Fibroblast of skin of right biceps (primary cell): Measurements from ENCODE around the gene ZNF625.

Experiments used
- DNase-seq: peaks from one replicate; pipeline ENCODE4 v3.0.0-alpha.2; 2013

ZNF625 gene

DNA sequence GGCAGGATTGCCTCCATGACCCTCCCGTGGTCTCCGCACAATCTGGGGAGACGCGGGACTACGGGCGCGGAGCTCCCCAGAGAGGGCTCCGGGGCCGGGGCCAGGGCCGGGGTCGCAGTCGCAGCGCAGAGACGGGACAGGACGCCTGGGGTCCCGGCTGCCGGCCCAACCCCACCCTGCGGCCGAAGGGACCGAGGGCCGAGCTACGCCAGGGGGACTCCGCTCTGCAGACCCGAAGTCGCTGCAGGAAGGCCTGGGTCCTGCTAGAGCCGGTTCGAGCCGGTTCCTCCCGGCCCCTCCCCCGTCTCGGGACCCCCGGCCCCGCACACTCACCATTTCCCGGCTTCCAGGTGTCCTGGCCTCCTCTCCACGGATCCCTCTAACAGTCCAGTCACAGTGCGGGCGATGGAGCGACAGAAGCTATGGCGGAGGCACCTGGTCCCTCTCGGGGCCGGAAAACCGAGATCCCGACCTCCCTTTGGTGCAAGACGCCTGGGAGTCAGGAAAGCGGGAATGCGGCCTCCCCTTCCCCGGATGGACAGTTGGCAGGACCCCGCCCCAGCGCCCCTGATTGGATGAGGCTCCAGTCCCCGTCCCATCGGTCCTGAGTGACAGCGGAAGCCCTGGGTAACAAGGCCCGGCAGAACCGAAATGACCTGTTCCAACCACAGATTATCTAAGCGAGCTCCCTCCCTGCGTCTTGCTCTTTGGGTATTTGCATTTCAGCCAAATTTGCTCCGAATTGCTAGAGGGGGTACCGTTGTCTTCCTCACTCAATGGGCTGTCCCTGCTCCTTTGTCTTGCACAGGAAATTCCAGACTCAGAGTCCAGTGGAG is at the start of gene ZNF625:
ZNF625 (minus strand) TSS at position 512 of the 836 bp plus-strand sequence; CDS start at position 336, 176 bp downstream.
- DNase-seq = peak; percentile 89

DNA sequence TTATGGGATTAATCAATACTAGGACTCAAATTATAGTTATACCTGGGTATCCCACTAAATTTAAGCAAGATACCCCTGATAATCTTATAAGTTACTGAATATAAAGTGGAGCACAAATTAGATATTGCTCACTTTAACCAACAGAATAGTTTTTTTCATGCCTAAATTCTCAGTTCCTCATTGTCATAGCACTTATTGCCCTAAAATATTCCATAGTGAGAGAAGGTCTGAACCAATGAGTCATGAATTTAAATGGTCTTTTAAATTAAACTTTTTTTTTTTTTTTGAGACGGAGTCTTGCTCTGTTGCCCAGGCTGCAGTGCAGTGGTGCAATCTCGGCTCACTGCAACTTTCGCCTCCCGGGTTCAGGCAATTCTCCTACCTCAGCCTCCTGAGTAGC is 48.8 kb upstream of the ZNF625 start:
- DNase-seq = no peak

- no peak for DNase-seq
Measured at GRCh38 chr19:12202250-12202649, 45.7 kb upstream of the ZNF625 start.

GRCh38 chr19:12199757-12200419 is 43.4 kb upstream of the ZNF625 start:
- DNase-seq = no peak

DNA sequence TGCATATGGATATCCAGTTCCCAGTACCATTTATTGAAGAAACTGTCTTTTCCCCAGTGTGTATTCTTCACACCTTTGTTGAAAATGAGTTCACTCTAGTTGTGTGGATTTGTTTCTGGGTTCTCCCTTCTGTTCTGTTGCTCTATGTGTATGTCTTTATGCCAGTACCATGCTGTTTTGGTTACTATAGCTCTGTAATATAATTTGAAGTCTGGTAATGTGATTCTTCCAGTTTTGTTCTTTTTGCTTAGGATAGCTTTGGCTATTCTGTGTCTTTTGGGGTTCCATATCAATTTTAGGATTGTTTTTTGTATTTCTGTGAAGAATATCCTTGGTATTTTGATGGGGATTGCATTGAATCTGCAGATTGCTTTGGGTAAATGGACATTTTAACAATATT is 41.6 kb upstream of the ZNF625 start:
- DNase-seq = no peak

DNA sequence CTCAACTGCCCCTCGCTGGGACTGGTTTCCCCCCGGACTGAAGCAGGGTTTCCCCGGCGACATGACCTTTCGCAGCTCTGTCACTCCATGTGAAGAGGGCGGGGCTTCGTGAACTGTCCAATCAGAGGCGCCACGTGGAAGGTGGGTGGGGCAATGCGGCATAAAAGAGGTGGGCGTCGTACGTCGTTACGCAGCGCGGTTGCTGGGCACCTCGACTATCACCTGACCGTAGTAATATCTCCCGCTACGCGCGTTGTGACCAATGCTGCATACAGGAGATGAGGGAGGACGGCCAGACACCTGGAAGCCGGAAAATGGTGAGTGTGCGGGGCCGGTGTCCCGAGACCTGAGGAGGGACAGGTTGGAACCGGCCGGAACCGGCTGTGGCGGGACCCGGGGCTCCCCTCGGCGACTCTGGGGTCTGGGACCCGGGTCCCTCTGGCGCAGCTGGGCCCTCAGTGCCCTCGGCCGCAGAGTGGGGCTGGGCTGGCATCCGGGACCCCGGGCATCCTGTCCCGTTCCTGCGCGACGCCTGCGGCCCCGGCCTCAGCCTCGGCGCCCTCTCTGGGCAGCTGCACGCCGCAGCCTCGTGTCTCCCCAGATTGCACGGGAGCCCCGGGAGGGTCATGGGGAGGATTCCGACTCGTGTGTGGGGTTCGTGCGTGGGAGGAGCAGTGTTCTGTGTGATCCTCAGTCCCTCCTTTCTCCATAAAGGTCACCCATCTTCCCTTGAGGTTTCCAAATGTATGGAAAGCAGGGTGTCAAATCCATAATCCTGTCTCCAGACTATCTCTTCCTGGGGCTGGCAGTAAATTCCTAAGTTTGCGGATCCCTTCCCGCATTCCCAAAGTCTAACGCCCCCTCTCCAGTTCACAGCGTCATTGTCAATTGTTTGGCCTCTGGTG is 38.5 kb upstream of the ZNF625 start:
- DNase-seq = peak; percentile 70

- no peak for DNase-seq
Measured at GRCh38 chr19:12187625-12188024, 31.1 kb upstream of the ZNF625 start.

DNA sequence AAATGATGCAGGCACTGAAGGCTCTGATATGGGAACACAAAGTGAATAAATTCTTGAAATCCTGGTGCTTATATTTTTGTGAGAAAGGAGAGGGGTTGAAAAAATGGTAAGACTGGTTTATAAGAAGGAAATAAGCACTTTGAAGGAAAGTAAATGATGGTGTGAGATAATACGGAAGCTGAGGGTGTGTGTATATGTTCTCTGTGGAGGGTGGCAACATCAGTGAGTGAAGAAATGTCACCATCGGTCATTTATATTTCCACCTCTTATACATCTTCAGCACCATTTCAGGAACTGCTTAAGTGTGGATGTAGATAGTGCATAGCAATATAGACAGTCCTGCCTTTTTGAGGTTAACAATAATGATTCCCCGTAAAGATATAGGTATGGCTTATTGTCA is 23.8 kb upstream of the ZNF625 start:
- no peak for DNase-seq

GRCh38 chr19:12166626-12167025 is 10.1 kb upstream of the ZNF625 start:
- peak; percentile 26 for DNase-seq

DNA sequence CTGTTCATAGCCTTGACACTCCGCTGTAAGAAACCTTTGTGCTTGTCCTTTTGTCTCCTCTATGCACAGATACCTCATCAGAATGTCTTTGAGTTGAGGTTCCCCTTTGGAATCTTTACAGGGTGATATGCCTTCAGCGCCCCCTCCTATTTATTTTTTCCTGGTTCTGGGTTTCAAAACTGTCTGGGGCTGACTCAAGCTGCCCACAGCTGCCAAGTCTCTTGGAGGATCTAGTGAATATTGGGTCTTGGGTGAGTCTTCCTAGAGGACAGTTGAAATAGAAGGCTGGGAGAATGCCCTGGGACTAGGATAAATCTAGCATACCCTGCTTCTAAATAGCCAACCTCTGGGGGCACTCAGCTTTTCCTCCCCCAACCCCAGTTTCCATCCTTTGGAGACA is 7.3 kb upstream of the ZNF625 start:
- no peak for DNase-seq

- DNase-seq = peak; percentile 96
Measured at GRCh38 chr19:12162882-12163806, 6.6 kb upstream of the ZNF625 start, which contains the start of gene ZNF136. Gene ZNF136 (plus strand): TSS chr19:12163096. CDS start chr19:12163204, 108 bp downstream.

GRCh38 chr19:12162513-12162881 is 6.0 kb upstream of the ZNF625 start:
- DNase-seq = no peak

- DNase-seq = no peak
Measured at GRCh38 chr19:12159773-12160414, 3.4 kb upstream of the ZNF625 start.

DNA sequence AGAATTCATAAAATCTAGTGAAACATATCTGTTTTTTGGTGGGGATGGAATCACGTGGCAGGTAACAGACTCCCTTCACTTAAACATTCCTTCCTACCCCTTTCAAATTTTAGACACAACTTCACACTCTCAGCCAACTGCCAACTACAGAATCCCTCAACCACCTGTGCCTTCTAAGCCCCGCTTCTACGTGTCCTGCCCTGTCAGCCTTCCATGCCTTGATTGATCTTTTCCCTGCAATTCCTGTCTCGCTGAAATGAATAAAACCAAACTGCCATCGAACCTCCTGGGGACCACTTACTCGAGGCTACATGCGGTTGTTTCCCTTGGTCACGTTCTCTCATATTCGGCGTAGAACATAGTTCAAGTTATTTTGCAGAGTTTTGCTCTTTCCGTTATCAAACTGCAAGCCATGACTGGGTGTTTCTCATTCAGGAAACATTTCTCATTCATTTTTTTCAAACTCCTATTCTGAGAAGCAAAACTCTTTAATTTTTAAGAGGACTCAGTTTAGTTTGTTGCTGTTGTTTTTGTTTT is 1.1 kb downstream of the ZNF625 start:
- DNase-seq = no peak

DNA sequence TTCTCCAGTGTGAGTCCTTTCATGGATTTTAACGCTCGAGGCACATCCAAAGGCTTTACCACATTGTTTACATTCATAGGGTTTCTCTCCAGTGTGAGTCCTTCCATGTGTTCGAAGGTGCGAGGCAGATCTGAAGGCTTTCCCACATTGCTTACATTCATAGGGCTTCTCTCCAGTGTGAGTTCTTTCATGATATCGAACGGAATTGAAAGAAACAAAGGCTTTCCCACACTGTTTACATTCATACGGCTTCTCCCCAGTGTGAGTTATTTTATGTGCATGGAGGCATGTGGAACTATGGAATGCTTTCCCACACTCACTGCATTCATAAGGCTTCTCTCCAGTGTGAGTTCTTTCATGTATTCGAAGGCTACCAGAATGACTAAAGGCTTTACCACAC is 11.2 kb downstream of the ZNF625 start:
- DNase-seq = no peak

DNA sequence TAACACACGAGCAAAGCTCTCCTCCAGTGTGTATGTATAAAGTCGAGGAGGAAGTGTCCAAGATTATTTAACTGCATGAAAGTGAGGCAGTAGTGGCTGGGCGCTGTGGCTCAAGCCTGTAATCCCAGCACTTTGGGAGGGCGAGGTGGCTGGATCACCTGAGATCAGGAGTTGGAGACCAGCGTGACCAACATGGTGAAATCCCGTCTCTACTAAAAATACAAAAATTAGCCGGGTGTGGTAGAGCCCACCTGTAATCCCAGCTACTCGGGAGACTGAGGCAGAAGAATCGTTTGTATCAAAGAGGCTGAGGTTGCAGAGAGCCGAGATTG is 15.2 kb downstream of the ZNF625 start:
- DNase-seq = no peak

DNA sequence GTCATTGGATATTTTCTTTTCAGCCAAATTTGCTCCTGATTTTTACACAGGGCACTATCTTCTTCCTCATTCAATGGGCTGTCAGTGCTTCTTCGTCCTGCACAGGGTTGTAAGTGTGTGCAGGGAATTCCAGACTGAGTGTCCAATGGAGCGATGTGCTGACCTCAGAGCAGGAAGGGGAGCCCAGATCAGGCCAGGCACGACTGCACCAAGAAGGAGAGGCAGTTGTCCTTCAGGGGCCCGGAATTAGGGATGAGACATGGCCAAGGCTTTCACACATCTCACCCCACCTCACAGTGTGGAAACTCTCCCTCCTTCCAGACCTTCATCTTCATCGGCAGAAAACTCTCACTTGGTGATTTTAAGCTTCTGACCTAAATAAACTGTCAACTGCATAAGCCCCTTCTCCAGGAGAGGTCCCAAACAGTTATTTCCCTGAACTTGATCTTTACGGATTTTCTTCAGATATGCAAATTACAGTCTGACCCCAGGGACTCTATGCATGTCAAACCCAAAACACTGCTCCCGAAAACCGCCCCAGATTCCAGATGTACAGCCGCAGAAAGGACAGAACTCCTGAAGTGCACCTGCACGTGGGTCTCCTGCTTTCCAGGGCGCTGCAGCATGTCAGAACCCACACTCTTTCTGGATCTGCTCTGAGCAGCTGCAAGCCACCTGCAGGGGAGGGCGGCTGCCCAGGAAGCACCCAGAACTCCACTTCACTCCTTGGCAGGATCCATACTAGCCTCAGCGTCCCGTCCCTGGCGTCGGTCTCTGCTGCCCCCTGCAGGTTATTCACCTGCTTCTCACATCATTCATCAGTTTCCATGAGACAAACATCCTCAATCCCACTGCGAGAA is 15.8 kb downstream of the ZNF625 start:
- peak; percentile 77 for DNase-seq

GRCh38 chr19:12139885-12140544 is 16.5 kb downstream of the ZNF625 start, which contains the start of gene ZNF20:
Gene ZNF20 (minus strand): TSS chr19:12140350. CDS start chr19:12140182, 168 bp downstream.
- peak; percentile 91 for DNase-seq

GRCh38 chr19:12139269-12139668 is 17.3 kb downstream of the ZNF625 start:
- no peak for DNase-seq
